Loucy (cell line): ENCODE data around the gene ECSCR.

Experiments
- H2AFZ ChIP-seq: fragments of 200-600 bp; sonication (generic); 2 replicates; pipeline ENCODE4 v1.6.0; 2016; ENCODE audit warnings: antibody characterized with exemption, mild to moderate bottlenecking, low read length, moderate library complexity
- H3F3A ChIP-seq: fragments of 200-600 bp; 2 replicates; pipeline ENCODE4 v1.6.0; 2016; ENCODE audit warnings: antibody characterized with exemption, low read depth, mild to moderate bottlenecking
- H3K27me3 ChIP-seq: fragments of 200-600 bp; sonication (generic); 2 replicates; pipeline ENCODE4 v1.6.1; 2014; ENCODE audit warnings: low read length, mild to moderate bottlenecking; ENCODE audit not compliant: insufficient read depth, poor library complexity, severe bottlenecking
- H3K36me3 ChIP-seq: fragments of 200-600 bp; sonication (generic); 2 replicates; pipeline ENCODE4 v1.6.1; 2016; ENCODE audit warnings: low read length; ENCODE audit not compliant: insufficient read depth
- H3K4me1 ChIP-seq: fragments of 200-600 bp; sonication (generic); 2 replicates; pipeline ENCODE4 v1.5.1; 2014; ENCODE audit warnings: low read length, mild to moderate bottlenecking; ENCODE audit not compliant: insufficient read depth, poor library complexity, severe bottlenecking
- H3K4me2 ChIP-seq: fragments of 200-600 bp; sonication (generic); 2 replicates; pipeline ENCODE4 v1.6.0; 2014; ENCODE audit warnings: antibody characterized with exemption, low read length, low read depth, mild to moderate bottlenecking; ENCODE audit not compliant: poor library complexity, severe bottlenecking
- H3K4me3 ChIP-seq: fragments of 200-600 bp; sonication (generic); 2 replicates; pipeline ENCODE4 v1.5.1; 2014; ENCODE audit warnings: low read length, mild to moderate bottlenecking, mixed read lengths; ENCODE audit not compliant: poor library complexity, severe bottlenecking
- H3K79me2 ChIP-seq: fragments of 200-600 bp; sonication (generic); 2 replicates; pipeline ENCODE4 v1.6.1; 2014; ENCODE audit warnings: low read length; ENCODE audit not compliant: insufficient read depth
- H3K9ac ChIP-seq: fragments of 200-600 bp; sonication (generic); 2 replicates; pipeline ENCODE4 v1.6.0; 2014; ENCODE audit warnings: mild to moderate bottlenecking, low read depth, low read length, moderate library complexity; ENCODE audit not compliant: poor library complexity, severe bottlenecking
- H3K9me2 ChIP-seq: fragments of 200-600 bp; sonication (generic); replicated peaks from 2 replicates; pipeline ENCODE4 v1.6.1; 2016; ENCODE audit warnings: low read depth, low read length, mixed read lengths
- H3K9me3 ChIP-seq: fragments of 200-600 bp; sonication (generic); 2 replicates; pipeline ENCODE4 v1.6.1; 2014; ENCODE audit warnings: mild to moderate bottlenecking, antibody characterized with exemption, low read length, low read depth; ENCODE audit not compliant: insufficient read depth
- H4K20me1 ChIP-seq: fragments of 200-600 bp; sonication (generic); 2 replicates; pipeline ENCODE4 v1.6.0; 2014; ENCODE audit warnings: antibody characterized with exemption, low read length, mild to moderate bottlenecking; ENCODE audit not compliant: insufficient read depth, poor library complexity, severe bottlenecking
- EZH2phosphoT487 ChIP-seq: fragments of 200-600 bp; IDR thresholded peaks from 2 replicates; pipeline ENCODE4 v1.6.1; 2018; ENCODE audit warnings: antibody characterized with exemption, mild to moderate bottlenecking, moderate library complexity, borderline replicate concordance
- TF ChIP-seq, protein P1 (sequence below): fragments of 200-600 bp; sonication (generic); conservative IDR thresholded peaks from 2 replicates; pipeline ENCODE4 v1.5.1; 2014; ENCODE audit warnings: mild to moderate bottlenecking, antibody characterized with exemption, low read length

Gene ECSCR

DNA sequence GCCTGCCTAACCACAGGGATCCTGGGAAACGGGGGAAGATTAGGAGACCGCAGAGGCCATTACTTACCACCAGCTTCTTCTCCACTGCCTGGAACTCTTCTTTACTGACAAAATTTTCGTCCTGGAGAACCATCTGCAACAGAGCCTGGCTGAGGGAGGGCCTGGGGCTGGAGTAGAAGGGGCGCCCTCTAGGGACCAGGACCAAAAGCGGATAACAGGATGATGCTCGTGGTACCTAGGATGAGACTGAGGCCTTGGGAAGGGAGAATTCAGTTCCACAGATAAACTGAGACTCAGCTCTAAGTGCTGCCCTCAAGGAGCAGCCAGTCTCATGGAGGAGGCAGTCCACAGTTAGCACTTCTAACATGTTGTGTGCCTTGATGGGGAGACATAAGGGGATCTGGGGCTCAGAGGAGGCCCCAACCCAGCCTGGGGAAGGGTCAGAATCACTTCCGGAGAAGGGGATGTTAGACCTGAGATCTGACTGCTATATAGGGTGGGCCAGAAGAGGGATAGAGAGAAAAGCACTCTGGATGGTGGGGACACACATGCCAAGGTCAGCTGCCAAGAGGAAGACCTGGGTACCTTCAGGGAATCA lies 59.9 kb downstream of the ECSCR start:
- H3K4me3 ChIP-seq = peak overlapping the region; percentile 76
- H3K4me1 ChIP-seq = peaks cover 17% of the 10 kb centered on the region

DNA sequence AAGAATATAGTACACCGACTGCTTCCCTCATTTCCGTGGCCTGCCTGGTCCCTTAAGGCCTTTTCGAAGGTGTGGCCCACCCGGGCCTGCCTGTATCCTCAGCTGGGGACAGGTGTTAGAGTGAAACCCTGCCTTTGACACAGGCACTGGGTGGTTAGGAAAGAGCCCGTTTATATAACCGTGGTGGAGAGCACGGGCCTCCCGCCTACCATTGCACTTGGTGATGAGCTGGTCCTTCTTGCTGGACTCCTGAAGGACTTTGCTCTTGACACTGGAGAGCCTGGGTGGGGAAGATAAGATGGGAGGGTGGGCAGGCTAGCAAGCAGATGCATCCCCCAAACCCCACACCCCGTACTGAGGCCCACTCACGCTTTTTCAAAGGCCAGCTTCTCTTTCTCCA lies 61.0 kb downstream of the ECSCR start:
- Histone ChIP-seq H3K9me2 (no peaks in the 10 kb centered on the region), H4K20me1 (no peaks in the 10 kb centered on the region), H3K36me3 (no peaks in the 10 kb centered on the region), H3K79me2 (no peaks in the 10 kb centered on the region), H2AFZ (no peak overlapping the region), H3K9ac (no peak overlapping the region), H3K4me1 (peaks cover 14% of the 10 kb centered on the region), H3F3A (0 out of 2 replicates have a peak, but pooled peaks cover 4% of the 10 kb centered on the region), H3K4me3 (no peak overlapping the region), H3K9me3 (no peaks in the 10 kb centered on the region), H3K27me3 (no peaks in the 10 kb centered on the region), H3K4me2 (no peak overlapping the region)
- TF ChIP-seq, protein P1, sequence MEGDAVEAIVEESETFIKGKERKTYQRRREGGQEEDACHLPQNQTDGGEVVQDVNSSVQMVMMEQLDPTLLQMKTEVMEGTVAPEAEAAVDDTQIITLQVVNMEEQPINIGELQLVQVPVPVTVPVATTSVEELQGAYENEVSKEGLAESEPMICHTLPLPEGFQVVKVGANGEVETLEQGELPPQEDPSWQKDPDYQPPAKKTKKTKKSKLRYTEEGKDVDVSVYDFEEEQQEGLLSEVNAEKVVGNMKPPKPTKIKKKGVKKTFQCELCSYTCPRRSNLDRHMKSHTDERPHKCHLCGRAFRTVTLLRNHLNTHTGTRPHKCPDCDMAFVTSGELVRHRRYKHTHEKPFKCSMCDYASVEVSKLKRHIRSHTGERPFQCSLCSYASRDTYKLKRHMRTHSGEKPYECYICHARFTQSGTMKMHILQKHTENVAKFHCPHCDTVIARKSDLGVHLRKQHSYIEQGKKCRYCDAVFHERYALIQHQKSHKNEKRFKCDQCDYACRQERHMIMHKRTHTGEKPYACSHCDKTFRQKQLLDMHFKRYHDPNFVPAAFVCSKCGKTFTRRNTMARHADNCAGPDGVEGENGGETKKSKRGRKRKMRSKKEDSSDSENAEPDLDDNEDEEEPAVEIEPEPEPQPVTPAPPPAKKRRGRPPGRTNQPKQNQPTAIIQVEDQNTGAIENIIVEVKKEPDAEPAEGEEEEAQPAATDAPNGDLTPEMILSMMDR = no peak
- no peak for TF ChIP-seq EZH2phosphoT487

More for the DNA sequence above, 59.9 kb downstream of the ECSCR start:
- no peaks in the 10 kb centered on the region for H3K79me2 ChIP-seq
- peak overlapping the region; percentile 86 for H3K4me2 ChIP-seq
- no peaks in the 10 kb centered on the region for H3K36me3 ChIP-seq
- peak overlapping the region; percentile 69 for H3K9ac ChIP-seq
- H3F3A ChIP-seq = 0 out of 2 replicates have a peak, but pooled peaks cover 4% of the 10 kb centered on the region
- no peaks in the 10 kb centered on the region for H3K27me3 ChIP-seq
- H4K20me1 ChIP-seq = no peaks in the 10 kb centered on the region
- no peak for TF ChIP-seq EZH2phosphoT487
- TF ChIP-seq, protein P1 = peak; percentile 78
- H3K9me3 ChIP-seq = no peaks in the 10 kb centered on the region
- H2AFZ ChIP-seq = no peak overlapping the region
- H3K9me2 ChIP-seq = no peaks in the 10 kb centered on the region

DNA sequence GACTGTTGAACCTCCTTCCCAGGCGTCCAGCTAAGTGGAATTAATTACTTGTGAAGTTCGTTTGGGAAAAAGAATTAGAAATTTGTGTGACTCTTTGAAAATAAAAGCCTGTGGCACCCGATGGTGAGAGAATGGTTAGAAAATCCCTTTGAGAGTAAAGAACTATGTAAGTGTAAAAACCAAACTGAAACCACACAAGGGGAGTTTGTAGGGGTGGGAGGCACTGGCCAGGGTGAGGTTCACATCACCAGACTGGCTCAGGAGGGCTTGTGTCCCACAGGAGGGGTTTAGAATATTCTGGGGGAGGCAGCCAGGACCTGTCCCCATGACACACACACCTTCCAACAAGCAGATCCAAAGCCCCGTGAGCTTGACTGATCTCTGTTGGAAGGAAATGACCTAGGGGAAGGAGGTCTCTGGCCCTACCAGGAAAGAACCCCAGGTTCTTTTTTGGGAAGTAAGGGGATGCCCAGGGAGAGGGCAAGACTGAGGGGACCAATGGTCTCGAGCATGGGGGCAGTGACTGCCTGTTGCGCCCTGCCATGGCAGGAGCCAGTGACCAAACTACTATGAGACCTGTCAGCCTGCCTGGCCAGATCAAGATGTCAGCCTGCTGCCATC lies 62.9 kb downstream of the ECSCR start:
- H3K36me3 ChIP-seq = no peaks in the 10 kb centered on the region
- no peak overlapping the region for H2AFZ ChIP-seq
- H3K4me3 ChIP-seq = no peak overlapping the region
- TF ChIP-seq, protein P1 = no peak
- TF ChIP-seq EZH2phosphoT487 = no peak
- no peaks in the 10 kb centered on the region for H3K9me3 ChIP-seq
- no peaks in the 10 kb centered on the region for H3K27me3 ChIP-seq
- no peak overlapping the region for H3K4me2 ChIP-seq
- peaks cover 18% of the 10 kb centered on the region for H3K4me1 ChIP-seq
- H3F3A ChIP-seq = 0 out of 2 replicates have a peak, but pooled peaks cover 4% of the 10 kb centered on the region
- H3K9ac ChIP-seq = no peak overlapping the region
- H3K79me2 ChIP-seq = peaks cover 14% of the 10 kb centered on the region
- no peaks in the 10 kb centered on the region for H4K20me1 ChIP-seq
- H3K9me2 ChIP-seq = no peaks in the 10 kb centered on the region
